AG09319 (cell line): Measurements from ENCODE around the gene DNAJC5G.

Source experiments
- DNase-seq: peaks from one replicate; pipeline ENCODE4 v3.0.0-alpha.2; 2010; ENCODE audit warnings: low read depth; ENCODE audit errors: extremely low read depth
- CTCF ChIP-seq: IDR thresholded peaks from 2 replicates; pipeline ENCODE4 v1.5.1; 2011; ENCODE audit warnings: low read depth, mild to moderate bottlenecking, inconsistent platforms, low read length, moderate library complexity

The DNAJC5G gene

GRCh38 chr2:27245626-27246025 lies 29.6 kb upstream of the DNAJC5G start:
- no peak for TF ChIP-seq CTCF
- DNase-seq, result no peak

GRCh38 chr2:27247893-27248292 lies 27.3 kb upstream of the DNAJC5G start:
- no peak for DNase-seq
- TF ChIP-seq CTCF, result no peak

GRCh38 chr2:27249159-27249890 lies 25.9 kb upstream of the DNAJC5G start:
- TF ChIP-seq CTCF, result no peak

GRCh38 chr2:27249891-27250651 lies 25.2 kb upstream of the DNAJC5G start:
- TF ChIP-seq CTCF, result peak; percentile 83
- DNase-seq, result no peak

More at GRCh38 chr2:27249159-27249890, 25.9 kb upstream of the DNAJC5G start:
- DNase-seq, result no peak

GRCh38 chr2:27250652-27251379 lies 24.4 kb upstream of the DNAJC5G start:
- DNase-seq, result no peak
- TF ChIP-seq CTCF, result no peak

- no peak for TF ChIP-seq CTCF
Measured at GRCh38 chr2:27251766-27252165, 23.5 kb upstream of the DNAJC5G start.

GRCh38 chr2:27255187-27255586 lies 20.0 kb upstream of the DNAJC5G start:
- TF ChIP-seq CTCF, result no peak
- no peak for DNase-seq

More at GRCh38 chr2:27251766-27252165, 23.5 kb upstream of the DNAJC5G start:
- no peak for DNase-seq
